Measurements from ENCODE around the gene CEP250.

GRCh38 chr20:35561268-35561667, 105.9 kb downstream of the CEP250 start:
- TF ChIP-seq POLR2A (IDR thresholded peaks at IDR 0.05): no peak
- TF ChIP-seq CTCF (IDR thresholded peaks at IDR 0.05): peak in 3 of 6 experiments; percentile 8 to 43 (median 27)

Data from Peyer's patch (tissue), 4 donors.